HG02870 (cell line): ENCODE results near the gene SLC4A7.
"Not testable (repeated sequence)": the region's sequence is repeated elsewhere in the genome, so short reads cannot be mapped to it uniquely, and the experiment has no call there.

Experiments used
- ATAC-seq: cut with Tn5 transposase; IDR thresholded peaks from one replicate; pipeline ENCODE4 v1.9.1; 2021; ENCODE audit warnings: mild to moderate bottlenecking, moderate library complexity; ENCODE audit not compliant: unreplicated experiment

SLC4A7 gene

GRCh38 chr3:27488821-27489220 is 4.6 kb upstream of the SLC4A7 start:
- no peak for ATAC-seq

GRCh38 chr3:27487383-27487782 is 3.2 kb upstream of the SLC4A7 start:
- no peak for ATAC-seq

GRCh38 chr3:27486336-27486735 is 2.2 kb upstream of the SLC4A7 start:
- no peak for ATAC-seq

- no peak for ATAC-seq
These were observed 1.7 kb upstream of the SLC4A7 start for GRCh38 chr3:27485866-27486265.

- ATAC-seq, result peak; percentile 19
These were observed 818 bp downstream of the SLC4A7 start for GRCh38 chr3:27483117-27484014.

GRCh38 chr3:27479806-27480543 is 4.2 kb downstream of the SLC4A7 start:
- ATAC-seq, result no peak

GRCh38 chr3:27471923-27472550 is 12.1 kb downstream of the SLC4A7 start:
- ATAC-seq, result no peak

GRCh38 chr3:27468283-27468886 is 15.8 kb downstream of the SLC4A7 start:
- no peak for ATAC-seq

- peak; percentile 78 for ATAC-seq
These were observed 16.6 kb downstream of the SLC4A7 start for GRCh38 chr3:27467545-27467944.

GRCh38 chr3:27464646-27465045 is 19.5 kb downstream of the SLC4A7 start:
- no peak for ATAC-seq

- no peak for ATAC-seq
These were observed 22.0 kb downstream of the SLC4A7 start for GRCh38 chr3:27462228-27462627.

GRCh38 chr3:27458929-27459328 is 25.3 kb downstream of the SLC4A7 start:
- no peak for ATAC-seq

GRCh38 chr3:27456554-27456953 is 27.6 kb downstream of the SLC4A7 start:
- ATAC-seq, result no peak

- ATAC-seq, result peak; percentile 68
These were observed 29.3 kb downstream of the SLC4A7 start for GRCh38 chr3:27454914-27455313.

- no peak for ATAC-seq
These were observed 29.7 kb downstream of the SLC4A7 start for GRCh38 chr3:27454461-27454860.

GRCh38 chr3:27452368-27453090 is 31.7 kb downstream of the SLC4A7 start:
- no peak for ATAC-seq

- no peak for ATAC-seq
These were observed 32.3 kb downstream of the SLC4A7 start for GRCh38 chr3:27451842-27452241.

GRCh38 chr3:27451251-27451650 is 32.9 kb downstream of the SLC4A7 start:
- ATAC-seq, result no peak

- no peak for ATAC-seq
These were observed 34.5 kb downstream of the SLC4A7 start for GRCh38 chr3:27449530-27450150.

- not testable (repeated sequence) for ATAC-seq
These were observed 41.2 kb downstream of the SLC4A7 start for GRCh38 chr3:27442995-27443394.
